ENCODE data around the gene LSAMP.
"Not testable (repeated sequence)": the region's sequence is repeated elsewhere in the genome, so short reads cannot be mapped to it uniquely, and the experiment has no call there.

The LSAMP gene

GRCh38 chr3:116084999-116085791 is 360.1 kb downstream of the LSAMP start:
- DNase-seq (no peak), ATAC-seq (replicated peaks) (no peak)
- H3K4me3 Mint-ChIP-seq: no peak overlapping the region
- H3K27me3 Mint-ChIP-seq: no peaks in the 10 kb centered on the region
- H3K4me1 Mint-ChIP-seq (ENCODE audit: low read depth in 2 of 2): no peaks in the 10 kb centered on the region
- peaks cover 1 to 5% of the 10 kb centered on the region in 2 donors for H3K9me3 Mint-ChIP-seq
- no peaks in the 10 kb centered on the region for H3K36me3 Mint-ChIP-seq (ENCODE audit: insufficient read depth)
- H3K27ac Mint-ChIP-seq: no peak overlapping the region

GRCh38 chr3:116083683-116084082 is 361.6 kb downstream of the LSAMP start:
- DNase-seq (no peak), ATAC-seq (replicated peaks) (no peak)
- H3K9me3 Mint-ChIP-seq: peaks cover 1 to 5% of the 10 kb centered on the region in 2 donors
- no peak overlapping the region for H3K4me3 Mint-ChIP-seq
- no peaks in the 10 kb centered on the region for H3K4me1 Mint-ChIP-seq (ENCODE audit: low read depth in 2 of 2)
- no peaks in the 10 kb centered on the region for H3K27me3 Mint-ChIP-seq
- H3K27ac Mint-ChIP-seq: no peak overlapping the region
- H3K36me3 Mint-ChIP-seq (ENCODE audit: insufficient read depth): no peaks in the 10 kb centered on the region

GRCh38 chr3:116078561-116078960 is 366.7 kb downstream of the LSAMP start:
- no peak overlapping the region for H3K4me3 Mint-ChIP-seq

GRCh38 chr3:116077557-116077956 is 367.7 kb downstream of the LSAMP start:
- Mint-ChIP-seq H3K27ac (no peak overlapping the region), H3K4me1 (ENCODE audit: low read depth in 2 of 2) (no peaks in the 10 kb centered on the region), H3K27me3 (no peaks in the 10 kb centered on the region), H3K4me3 (no peak overlapping the region), H3K9me3 (no peaks in the 10 kb centered on the region), H3K36me3 (ENCODE audit: insufficient read depth) (no peaks in the 10 kb centered on the region)
- DNase-seq (no peak), ATAC-seq (replicated peaks) (no peak)

More at GRCh38 chr3:116078561-116078960, 366.7 kb downstream of the LSAMP start:
- Mint-ChIP-seq H3K36me3 (ENCODE audit: insufficient read depth) (no peaks in the 10 kb centered on the region), H3K27me3 (no peaks in the 10 kb centered on the region), H3K9me3 (no peaks in the 10 kb centered on the region), H3K4me1 (ENCODE audit: low read depth in 2 of 2) (no peaks in the 10 kb centered on the region), H3K27ac (no peak overlapping the region)
- ATAC-seq (replicated peaks): no peak
- no peak for DNase-seq

- Mint-ChIP-seq H3K4me1 (ENCODE audit: low read depth in 2 of 2) (no peaks in the 10 kb centered on the region), H3K27me3 (no peaks in the 10 kb centered on the region)
- no peak for ATAC-seq (replicated peaks)
Observed at GRCh38 chr3:116077059-116077458, 368.2 kb downstream of the LSAMP start.

GRCh38 chr3:116070516-116071278 is 374.6 kb downstream of the LSAMP start:
- not testable (repeated sequence) for H3K4me3 Mint-ChIP-seq; H3K9me3 Mint-ChIP-seq; H3K4me1 Mint-ChIP-seq (ENCODE audit: low read depth in 2 of 2); DNase-seq; H3K36me3 Mint-ChIP-seq (ENCODE audit: insufficient read depth); H3K27me3 Mint-ChIP-seq; ATAC-seq (replicated peaks); H3K27ac Mint-ChIP-seq

More at GRCh38 chr3:116077059-116077458, 368.2 kb downstream of the LSAMP start:
- H3K36me3 Mint-ChIP-seq (ENCODE audit: insufficient read depth): peaks cover 1% of the 10 kb centered on the region
- peaks cover 0 to 2% of the 10 kb centered on the region in 2 donors for H3K9me3 Mint-ChIP-seq
- no peak overlapping the region for H3K27ac Mint-ChIP-seq
- no peak overlapping the region for H3K4me3 Mint-ChIP-seq
- DNase-seq: no peak

- Mint-ChIP-seq H3K36me3 (ENCODE audit: insufficient read depth) (peaks cover 2% of the 10 kb centered on the region), H3K4me3 (no peak overlapping the region), H3K9me3 (peaks cover 0 to 2% of the 10 kb centered on the region in 2 donors), H3K27ac (no peak overlapping the region), H3K4me1 (ENCODE audit: low read depth in 2 of 2) (no peaks in the 10 kb centered on the region), H3K27me3 (no peaks in the 10 kb centered on the region)
- ATAC-seq (replicated peaks) (no peak), DNase-seq (no peak)
Observed at GRCh38 chr3:116070061-116070460, 375.2 kb downstream of the LSAMP start.

- Mint-ChIP-seq H3K4me3 (no peak overlapping the region), H3K36me3 (ENCODE audit: insufficient read depth) (peaks cover 2% of the 10 kb centered on the region), H3K4me1 (ENCODE audit: low read depth in 2 of 2) (no peaks in the 10 kb centered on the region), H3K9me3 (peaks cover 0 to 2% of the 10 kb centered on the region in 2 donors), H3K27me3 (no peaks in the 10 kb centered on the region), H3K27ac (no peak overlapping the region)
- ATAC-seq (replicated peaks): no peak
- no peak for DNase-seq
Observed at GRCh38 chr3:116069024-116069423, 376.3 kb downstream of the LSAMP start.

- Mint-ChIP-seq H3K27ac (no peak overlapping the region), H3K4me3 (no peak overlapping the region), H3K27me3 (no peaks in the 10 kb centered on the region), H3K4me1 (ENCODE audit: low read depth in 2 of 2) (no peaks in the 10 kb centered on the region), H3K9me3 (peaks cover 0 to under 1% of the 10 kb centered on the region in 2 donors), H3K36me3 (ENCODE audit: insufficient read depth) (peaks cover 2% of the 10 kb centered on the region)
- ATAC-seq (replicated peaks) (no peak), DNase-seq (no peak)
Observed at GRCh38 chr3:116067326-116067725, 378.0 kb downstream of the LSAMP start.

GRCh38 chr3:116065501-116065900 is 379.8 kb downstream of the LSAMP start:
- Mint-ChIP-seq H3K9me3 (no peaks in the 10 kb centered on the region), H3K36me3 (ENCODE audit: insufficient read depth) (no peaks in the 10 kb centered on the region), H3K4me1 (ENCODE audit: low read depth in 2 of 2) (no peaks in the 10 kb centered on the region), H3K27me3 (no peaks in the 10 kb centered on the region), H3K27ac (no peak overlapping the region), H3K4me3 (no peak overlapping the region)
- ATAC-seq (replicated peaks): no peak
- no peak for DNase-seq

GRCh38 chr3:116064646-116065045 is 380.6 kb downstream of the LSAMP start:
- Mint-ChIP-seq H3K36me3 (ENCODE audit: insufficient read depth) (no peaks in the 10 kb centered on the region), H3K27me3 (no peaks in the 10 kb centered on the region), H3K9me3 (no peaks in the 10 kb centered on the region), H3K27ac (no peak overlapping the region), H3K4me3 (no peak overlapping the region), H3K4me1 (ENCODE audit: low read depth in 2 of 2) (no peaks in the 10 kb centered on the region)
- DNase-seq (no peak), ATAC-seq (replicated peaks) (no peak)

GRCh38 chr3:116059421-116060096 is 385.7 kb downstream of the LSAMP start:
- Mint-ChIP-seq H3K4me1 (ENCODE audit: low read depth in 2 of 2) (no peaks in the 10 kb centered on the region), H3K4me3 (no peak overlapping the region), H3K36me3 (ENCODE audit: insufficient read depth) (no peaks in the 10 kb centered on the region), H3K27me3 (no peaks in the 10 kb centered on the region), H3K27ac (no peak overlapping the region), H3K9me3 (peaks cover 0 to 2% of the 10 kb centered on the region in 2 donors)
- ATAC-seq (replicated peaks) (no peak), DNase-seq (no peak)

GRCh38 chr3:116058844-116059243 is 386.4 kb downstream of the LSAMP start:
- DNase-seq (no peak), ATAC-seq (replicated peaks) (no peak)
- peaks cover 0 to 2% of the 10 kb centered on the region in 2 donors for H3K9me3 Mint-ChIP-seq
- H3K27ac Mint-ChIP-seq: no peak overlapping the region
- H3K36me3 Mint-ChIP-seq (ENCODE audit: insufficient read depth): no peaks in the 10 kb centered on the region
- H3K4me3 Mint-ChIP-seq: no peak overlapping the region
- no peaks in the 10 kb centered on the region for H3K4me1 Mint-ChIP-seq (ENCODE audit: low read depth in 2 of 2)
- no peaks in the 10 kb centered on the region for H3K27me3 Mint-ChIP-seq

Data from effector memory CD8-positive, alpha-beta T cell (primary cell).